GM18519 (cell line): ENCODE results near the gene RIF1.
A peak's percentile ranks its signal among the peaks of the same experiment; 100 is the strongest.
"Not testable (repeated sequence)": the region's sequence is repeated elsewhere in the genome, so short reads cannot be mapped to it uniquely, and the experiment has no call there.

Source experiments
- ATAC-seq: cut with Tn5 transposase; IDR thresholded peaks from one replicate; pipeline ENCODE4 v1.9.1; 2021; ENCODE audit warnings: mild to moderate bottlenecking, moderate library complexity; ENCODE audit not compliant: unreplicated experiment, low FRiP score

The RIF1 gene

GRCh38 chr2:151408788-151409600 lies 708 bp upstream of the RIF1 start:
- no peak for ATAC-seq

- ATAC-seq, result peak; percentile 28
Measured at GRCh38 chr2:151410485-151410834, 758 bp downstream of the RIF1 start.

- no peak for ATAC-seq
Measured at GRCh38 chr2:151417650-151418049, 7.9 kb downstream of the RIF1 start.

GRCh38 chr2:151421681-151422080 lies 12.0 kb downstream of the RIF1 start:
- not testable (repeated sequence) for ATAC-seq

- ATAC-seq, result peak; percentile 64
Measured at GRCh38 chr2:151422917-151423439, 13.3 kb downstream of the RIF1 start.

- no peak for ATAC-seq
Measured at GRCh38 chr2:151423760-151424159, 14.1 kb downstream of the RIF1 start.

- ATAC-seq, result peak; percentile 49
Measured at GRCh38 chr2:151437630-151438029, 27.9 kb downstream of the RIF1 start.

GRCh38 chr2:151438506-151438905 lies 28.8 kb downstream of the RIF1 start:
- ATAC-seq, result no peak

GRCh38 chr2:151439127-151439526 lies 29.4 kb downstream of the RIF1 start:
- no peak for ATAC-seq

- ATAC-seq, result no peak
Measured at GRCh38 chr2:151459358-151459757, 49.7 kb downstream of the RIF1 start.

- no peak for ATAC-seq
Measured at GRCh38 chr2:151465771-151466170, 56.1 kb downstream of the RIF1 start.

GRCh38 chr2:151470556-151470955 lies 60.9 kb downstream of the RIF1 start:
- ATAC-seq, result no peak

GRCh38 chr2:151472966-151473365 lies 63.3 kb downstream of the RIF1 start:
- no peak for ATAC-seq

GRCh38 chr2:151475071-151475470 lies 65.4 kb downstream of the RIF1 start:
- no peak for ATAC-seq

GRCh38 chr2:151476287-151476686 lies 66.6 kb downstream of the RIF1 start:
- no peak for ATAC-seq

GRCh38 chr2:151478011-151478410 lies 68.3 kb downstream of the RIF1 start:
- no peak for ATAC-seq

- ATAC-seq, result no peak
Measured at GRCh38 chr2:151481744-151482143, 72.0 kb downstream of the RIF1 start.

- no peak for ATAC-seq
Measured at GRCh38 chr2:151482171-151482725, 72.5 kb downstream of the RIF1 start.

- no peak for ATAC-seq
Measured at GRCh38 chr2:151483546-151483945, 73.8 kb downstream of the RIF1 start.

- ATAC-seq, result no peak
Measured at GRCh38 chr2:151484100-151484499, 74.4 kb downstream of the RIF1 start.

- ATAC-seq, result no peak
Measured at GRCh38 chr2:151486053-151486452, 76.4 kb downstream of the RIF1 start.

- no peak for ATAC-seq
Measured at GRCh38 chr2:151490276-151490675, 80.6 kb downstream of the RIF1 start.
